Left lobe of liver (tissue), 2 donors: ENCODE results near the gene TRMT10A. TPM values are rescaled to one million over a fixed set of nuclear protein-coding genes. Genes with fewer than 3 reads are reported as not detected.
A peak's percentile ranks its signal among the peaks of the same experiment; 100 is the strongest.

Experiments used
- ATAC-seq: fragments of 200-7000 bp; cut with Tn5 transposase; one replicate; pipeline ENCODE4 v1.9.1; 2020; ENCODE audit warnings: mild to moderate bottlenecking, moderate library complexity
- DNase-seq: peaks from one replicate; pipeline ENCODE4 v3.0.0-alpha.2; 2020; ENCODE audit warnings: low spot score
- total RNA-seq: library from RNA; stranded (reverse); gene quantifications from one replicate; pipeline ENCODE4 v1.2.1, GENCODE V29; 2021
- donor health status: DM: no; HTN: no; CAD: no; lungs with moderate emphysema.
- donor health status: DM: no; HTN: yes; CAD: no.

The TRMT10A gene, protein sequence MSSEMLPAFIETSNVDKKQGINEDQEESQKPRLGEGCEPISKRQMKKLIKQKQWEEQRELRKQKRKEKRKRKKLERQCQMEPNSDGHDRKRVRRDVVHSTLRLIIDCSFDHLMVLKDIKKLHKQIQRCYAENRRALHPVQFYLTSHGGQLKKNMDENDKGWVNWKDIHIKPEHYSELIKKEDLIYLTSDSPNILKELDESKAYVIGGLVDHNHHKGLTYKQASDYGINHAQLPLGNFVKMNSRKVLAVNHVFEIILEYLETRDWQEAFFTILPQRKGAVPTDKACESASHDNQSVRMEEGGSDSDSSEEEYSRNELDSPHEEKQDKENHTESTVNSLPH
- 4.6 TPM for total RNA-seq

DNA sequence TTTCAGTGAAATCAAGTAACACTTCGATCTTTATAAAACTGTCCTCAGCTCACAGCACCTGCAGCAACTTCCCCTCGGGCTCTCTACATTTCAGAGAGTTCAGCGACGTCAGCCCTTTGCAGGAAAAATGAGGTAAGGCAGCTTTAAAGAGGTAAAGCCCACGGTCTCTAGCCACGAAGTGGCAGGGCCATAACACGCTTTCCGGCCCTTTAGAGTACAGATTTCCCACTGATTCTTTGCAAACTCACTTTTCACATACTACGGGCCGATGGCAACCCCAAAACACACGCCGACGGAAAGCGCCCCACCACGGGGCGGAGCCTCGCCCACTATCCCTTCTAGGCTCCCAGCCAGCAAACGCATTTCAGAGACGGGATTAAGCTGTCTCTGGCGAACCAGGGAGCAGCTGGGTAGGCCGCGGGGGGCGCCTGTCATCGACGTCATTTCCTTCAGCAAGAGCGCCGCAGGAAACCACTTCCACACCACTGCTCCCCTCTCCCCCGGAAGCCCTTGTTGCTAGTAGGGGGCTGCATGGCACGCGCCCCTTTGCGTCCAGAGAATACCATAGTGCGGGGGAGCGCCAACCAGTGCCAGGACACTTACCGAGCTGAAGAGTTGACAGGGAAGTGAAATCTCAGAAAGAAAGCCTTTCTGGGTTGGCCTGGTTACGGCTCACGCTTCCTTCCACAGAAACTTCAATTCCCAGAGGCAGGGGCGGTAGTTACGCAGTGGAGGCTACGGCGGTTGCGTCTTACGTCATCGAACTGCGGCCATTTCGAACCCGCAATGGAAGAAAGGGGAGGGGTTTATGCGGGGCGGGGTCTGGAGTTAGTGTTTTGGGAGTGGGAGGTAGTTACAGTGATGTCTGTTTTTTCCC, at the start of gene TRMT10A:
Gene TRMT10A, minus strand, starts transcription at position 730 of the 877 bp plus-strand sequence. CDS start 4,701 bp downstream, outside the sequence.
- ATAC-seq (peak; percentile 92), DNase-seq (peak; percentile 98)

DNA sequence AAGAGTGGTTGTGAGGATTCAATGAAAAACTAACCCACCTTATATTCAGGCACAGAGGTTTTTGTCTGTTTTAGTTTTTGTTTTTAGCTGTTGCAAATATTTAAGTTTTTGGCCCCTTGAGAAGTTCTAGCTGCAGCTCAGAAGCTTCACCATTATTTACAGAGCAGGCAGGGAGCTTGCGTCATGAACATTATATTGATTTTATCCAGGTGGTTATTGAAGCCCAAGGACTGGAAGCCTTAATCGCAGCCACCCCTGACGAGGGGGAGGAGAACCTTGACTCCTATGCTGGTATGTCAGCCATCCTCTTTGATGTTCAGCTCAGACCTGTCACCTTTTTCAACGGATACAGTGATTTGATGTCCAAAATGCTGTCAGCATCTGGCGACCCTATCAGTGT, 48.9 kb upstream of the TRMT10A start:
- peak; percentile 19 for ATAC-seq
- no peak for DNase-seq

DNA sequence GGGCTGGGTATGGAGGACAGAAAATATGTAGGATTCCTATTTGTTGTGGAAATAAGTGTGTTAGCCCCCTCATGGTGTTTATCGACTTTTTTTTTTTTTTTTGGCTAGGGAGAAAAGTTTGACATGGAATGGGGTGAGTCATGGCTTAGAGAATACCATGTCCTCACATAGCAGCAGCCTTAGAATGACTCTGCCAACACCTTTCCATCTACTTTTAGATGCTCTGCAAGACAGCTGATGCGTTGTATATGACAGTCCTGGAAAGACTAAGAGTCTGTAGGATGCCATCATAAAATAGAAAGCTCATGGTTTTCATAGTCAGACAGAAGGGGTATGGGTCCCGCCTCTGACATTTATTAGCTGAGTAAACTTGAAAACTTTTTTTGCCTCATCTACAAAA, 48.4 kb upstream of the TRMT10A start:
- ATAC-seq, result no peak

DNA sequence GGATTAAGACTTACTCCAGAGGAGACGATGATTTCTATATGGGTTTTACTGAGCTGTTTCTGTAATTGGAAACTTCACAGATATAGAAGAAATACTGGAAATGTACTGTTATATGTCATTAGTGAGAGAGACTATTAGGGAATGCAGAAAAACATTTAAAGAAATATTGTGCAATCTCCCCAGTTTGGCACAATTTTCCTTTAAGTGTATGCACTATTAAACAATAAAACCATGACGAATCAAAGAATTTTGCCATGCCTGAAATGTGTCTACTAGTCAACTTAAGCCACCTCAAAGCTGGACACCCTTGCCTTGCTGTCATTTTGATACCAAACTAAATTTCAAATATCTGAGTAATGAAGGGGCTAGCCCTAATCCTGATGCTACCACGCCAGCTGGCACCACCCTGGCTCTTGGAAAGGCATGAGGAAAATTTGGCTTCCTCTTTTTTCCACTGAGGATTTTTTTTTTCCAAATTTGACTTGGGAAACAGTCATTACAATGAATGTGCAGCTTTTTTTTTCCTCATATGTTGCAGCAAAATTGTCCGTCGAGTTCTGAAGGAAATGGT, 46.9 kb upstream of the TRMT10A start:
- no peak for ATAC-seq
- DNase-seq, result no peak

More for the DNA sequence above, 48.4 kb upstream of the TRMT10A start:
- DNase-seq, result no peak

- no peak for DNase-seq
Observed at GRCh38 chr4:99608417-99608816, 44.6 kb upstream of the TRMT10A start.

GRCh38 chr4:99606716-99607115, 42.9 kb upstream of the TRMT10A start:
- ATAC-seq (no peak), DNase-seq (no peak)

More at GRCh38 chr4:99608417-99608816, 44.6 kb upstream of the TRMT10A start:
- ATAC-seq, result no peak

GRCh38 chr4:99594818-99595217, 31.0 kb upstream of the TRMT10A start:
- ATAC-seq (no peak), DNase-seq (no peak)

DNA sequence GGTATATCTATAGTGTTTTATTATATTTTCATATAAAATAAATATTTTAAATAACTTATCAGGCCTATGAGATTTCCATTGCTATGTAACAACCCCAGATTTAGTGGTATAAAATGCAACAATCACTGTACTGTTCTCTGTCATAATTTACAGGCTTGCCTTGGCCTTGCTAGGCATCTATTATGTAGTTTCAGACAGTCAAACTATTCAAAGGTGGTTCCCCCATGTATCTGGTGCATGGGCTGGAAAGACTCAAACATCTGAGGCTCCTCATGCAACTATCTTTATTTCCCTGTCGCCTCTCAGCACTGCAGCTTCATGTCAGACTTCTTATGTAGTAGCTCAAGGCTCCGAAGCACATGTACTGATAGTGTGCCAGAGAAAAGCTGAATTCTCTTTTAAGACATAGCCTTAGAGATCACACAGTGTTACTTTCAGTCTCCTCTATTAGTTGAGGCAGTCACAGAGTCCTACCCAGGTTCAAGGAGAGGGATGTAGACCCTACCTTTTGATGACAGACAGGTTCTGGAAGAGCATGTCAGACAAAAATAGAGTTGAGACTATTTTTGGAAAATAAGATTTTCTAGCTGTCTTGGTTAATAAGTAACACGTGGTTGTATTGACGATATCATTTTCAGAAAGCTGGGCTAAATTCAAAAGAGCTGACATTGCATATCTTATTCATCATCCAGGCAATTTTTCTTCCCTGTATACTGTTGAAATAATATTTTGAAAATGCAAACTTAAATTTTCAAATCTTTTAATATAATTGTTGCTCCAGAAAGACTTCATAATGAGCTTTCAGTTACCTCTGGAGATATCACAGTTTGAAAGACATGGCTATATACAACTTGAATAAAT, 30.2 kb upstream of the TRMT10A start:
- DNase-seq, result no peak
- peak; percentile 49 for ATAC-seq

GRCh38 chr4:99591757-99592156, 27.9 kb upstream of the TRMT10A start:
- ATAC-seq, result no peak
- no peak for DNase-seq

DNA sequence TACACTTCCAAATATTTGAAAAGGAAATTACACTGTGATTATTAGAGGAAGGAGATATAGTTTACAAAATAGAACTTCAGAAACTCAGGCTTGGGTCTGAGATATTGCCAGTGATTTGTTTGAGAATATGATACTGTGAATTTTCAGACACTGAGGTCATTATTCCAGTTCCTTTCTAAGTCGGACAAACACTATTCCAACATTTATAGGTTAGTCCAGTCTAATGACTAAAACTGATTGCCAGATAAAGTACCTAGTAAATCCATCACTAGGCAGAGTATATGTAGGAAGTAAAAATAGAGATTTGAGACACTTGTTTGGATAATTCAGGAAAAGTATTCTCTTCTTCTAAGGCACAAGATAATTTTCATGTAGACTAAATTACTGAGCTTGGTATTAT, 24.0 kb upstream of the TRMT10A start:
- peak; percentile 28 for ATAC-seq
- DNase-seq, result no peak

GRCh38 chr4:99587309-99587708, 23.5 kb upstream of the TRMT10A start:
- no peak for DNase-seq
- peak; percentile 70 for ATAC-seq

DNA sequence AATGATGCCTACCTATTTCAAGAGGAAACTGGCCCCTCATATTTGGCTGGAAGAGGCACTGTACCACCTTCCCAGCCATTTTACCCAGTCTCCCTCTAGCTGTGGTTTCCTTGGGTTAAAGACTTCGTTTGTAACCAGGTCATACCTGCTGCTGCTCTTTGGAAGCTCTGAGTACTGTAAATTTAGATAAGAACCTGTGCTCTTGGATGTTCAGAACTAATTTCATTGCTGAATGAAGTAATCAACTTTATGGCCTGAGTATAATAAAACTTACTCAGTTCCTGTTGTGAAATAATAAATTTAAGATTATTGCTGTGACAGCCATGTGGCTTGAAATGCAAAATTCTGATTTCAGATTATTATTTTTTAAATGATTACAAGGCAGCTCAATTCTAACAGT, 23.0 kb upstream of the TRMT10A start:
- DNase-seq (no peak), ATAC-seq (peak; percentile 32)

DNA sequence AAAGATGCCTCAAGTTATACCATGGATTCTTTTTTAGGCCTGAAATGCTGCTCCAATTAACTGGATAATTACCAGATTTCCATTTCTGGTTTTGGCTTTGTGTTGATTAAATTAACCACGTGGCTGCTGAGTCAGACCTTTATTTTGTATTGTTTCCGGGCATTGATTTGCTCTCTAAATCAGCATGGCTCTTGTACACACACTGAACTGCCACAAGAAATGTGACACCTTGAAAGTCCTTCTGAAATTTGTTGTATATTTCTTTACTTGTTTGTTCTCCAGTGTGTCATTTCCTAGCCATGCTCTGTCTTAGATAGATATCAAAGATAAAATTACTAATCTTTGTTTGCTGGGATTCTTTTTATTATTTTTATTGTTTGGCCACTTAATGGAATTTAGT, 22.5 kb upstream of the TRMT10A start:
- ATAC-seq (no peak), DNase-seq (no peak)

- ATAC-seq (no peak), DNase-seq (no peak)
Observed at GRCh38 chr4:99585516-99585915, 21.7 kb upstream of the TRMT10A start.

DNA sequence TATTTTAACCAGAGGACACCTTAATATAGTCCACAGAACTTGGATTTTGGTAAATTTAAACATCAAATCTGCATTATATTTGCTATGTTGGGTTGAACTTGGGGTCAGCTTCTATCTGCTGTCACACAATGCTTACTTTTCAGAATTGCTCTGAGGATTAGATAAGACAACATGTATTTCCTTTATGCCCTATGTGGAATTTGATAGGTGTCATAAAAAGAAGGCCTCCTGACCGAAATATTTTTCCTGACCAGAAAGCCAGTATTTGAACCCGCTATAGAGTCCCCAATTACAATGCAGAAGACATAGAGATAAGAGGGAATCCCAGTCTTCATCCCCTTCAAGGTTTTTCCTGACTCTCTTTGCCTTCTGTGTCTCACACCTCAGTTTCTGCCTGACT, 14.9 kb upstream of the TRMT10A start:
- DNase-seq, result no peak
- ATAC-seq, result no peak

- DNase-seq (peak; percentile 77), ATAC-seq (peak; percentile 88)
Observed at GRCh38 chr4:99574530-99575324, 10.9 kb upstream of the TRMT10A start, which contains the start of gene MTTP. MTTP (plus strand) TSS chr4:99574824; CDS start chr4:99574910, 86 bp downstream.

DNA sequence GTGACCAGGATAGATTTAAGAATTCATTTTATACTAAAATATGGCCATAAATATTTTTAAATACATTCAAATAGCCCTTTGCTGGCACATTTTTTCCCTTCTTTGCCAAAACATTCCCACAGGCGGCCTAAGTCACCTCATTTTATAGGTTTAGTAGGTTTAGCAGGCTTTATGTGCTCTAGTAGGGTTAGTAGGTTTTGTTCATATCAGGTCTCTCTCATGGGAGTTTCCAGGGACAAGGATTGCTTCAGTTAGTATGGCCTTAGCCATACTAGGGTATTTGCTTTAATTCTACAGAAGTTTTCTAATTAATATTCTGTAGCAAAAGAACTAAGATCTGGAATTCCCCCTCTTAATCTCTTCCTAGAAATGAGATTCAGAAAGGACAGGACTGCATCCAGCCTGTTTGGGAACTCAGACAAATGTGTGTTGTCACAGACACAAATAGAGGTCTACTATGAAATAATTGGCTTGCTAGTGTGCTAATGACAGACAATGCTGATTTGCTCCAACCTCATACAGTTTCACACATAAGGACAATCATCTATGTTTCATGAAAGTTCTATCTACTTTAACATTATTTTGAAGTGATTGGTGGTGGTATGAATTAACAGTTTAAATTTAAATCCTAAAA, 10.0 kb upstream of the TRMT10A start:
- DNase-seq, result no peak
- peak; percentile 52 for ATAC-seq

DNA sequence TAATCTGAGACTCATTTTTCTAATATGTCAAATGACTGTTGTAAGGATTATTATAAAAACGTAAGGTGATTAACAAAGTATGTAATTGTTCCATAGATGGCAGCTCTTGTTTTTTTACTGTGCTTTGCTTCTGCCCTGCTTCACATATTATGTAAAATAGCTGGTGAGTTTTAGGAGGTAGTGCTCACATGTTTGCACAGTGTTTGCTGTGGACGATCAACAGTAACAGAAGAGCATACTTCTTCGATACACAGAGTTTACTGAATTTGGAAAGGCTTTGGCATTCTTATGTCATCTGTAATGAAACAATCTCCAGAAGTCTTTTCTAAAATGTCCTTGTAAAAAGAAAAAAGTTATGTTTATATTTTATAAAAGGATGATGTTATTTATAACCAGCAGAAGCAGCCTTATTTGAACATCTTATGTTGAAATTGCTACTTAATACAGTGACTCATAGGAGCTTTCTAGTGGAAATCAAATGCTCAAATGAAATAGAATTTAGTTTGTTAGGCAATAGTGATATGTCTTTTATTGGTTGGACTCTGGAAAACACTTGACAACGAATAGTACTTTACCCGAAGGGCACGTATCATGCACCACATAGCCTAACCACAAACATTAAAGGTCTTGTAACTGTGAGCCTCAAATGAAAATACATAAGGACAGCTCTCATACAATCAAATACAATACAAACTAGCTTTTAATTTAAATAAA, 8.8 kb upstream of the TRMT10A start:
- ATAC-seq (peak; percentile 69), DNase-seq (peak; percentile 54)

GRCh38 chr4:99571883-99572282, 8.0 kb upstream of the TRMT10A start:
- DNase-seq, result no peak
- no peak for ATAC-seq
